ENCODE data around the gene SSU72.

Gene SSU72

DNA sequence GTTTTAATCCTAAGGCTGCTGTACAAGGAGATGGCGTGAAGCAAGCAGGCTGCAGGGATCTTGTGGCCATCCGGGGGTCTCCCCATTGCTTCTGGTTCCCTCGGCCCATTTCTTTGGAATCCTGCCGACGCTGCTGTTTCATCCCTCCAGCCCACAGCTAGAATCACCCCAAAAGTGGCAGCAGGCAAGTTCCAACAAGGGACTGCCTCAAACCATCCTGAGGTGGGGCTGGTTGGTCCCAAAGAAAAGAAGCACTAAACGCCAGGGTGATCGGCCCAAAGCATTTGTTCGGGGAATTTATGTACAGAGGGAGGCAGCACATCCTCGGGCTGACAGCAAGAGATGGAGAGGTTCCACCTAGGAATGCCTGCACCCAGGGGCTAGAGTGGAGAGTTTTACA is 36.1 kb upstream of the SSU72 start:
- DNase-seq (ENCODE audit: low read depth in 2 of 2): no peak

GRCh38 chr1:1609822-1610485 is 35.3 kb upstream of the SSU72 start:
- no peak for DNase-seq (ENCODE audit: low read depth in 2 of 2)

GRCh38 chr1:1606232-1606631 is 31.6 kb upstream of the SSU72 start:
- no peak for DNase-seq (ENCODE audit: low read depth in 2 of 2)

DNA sequence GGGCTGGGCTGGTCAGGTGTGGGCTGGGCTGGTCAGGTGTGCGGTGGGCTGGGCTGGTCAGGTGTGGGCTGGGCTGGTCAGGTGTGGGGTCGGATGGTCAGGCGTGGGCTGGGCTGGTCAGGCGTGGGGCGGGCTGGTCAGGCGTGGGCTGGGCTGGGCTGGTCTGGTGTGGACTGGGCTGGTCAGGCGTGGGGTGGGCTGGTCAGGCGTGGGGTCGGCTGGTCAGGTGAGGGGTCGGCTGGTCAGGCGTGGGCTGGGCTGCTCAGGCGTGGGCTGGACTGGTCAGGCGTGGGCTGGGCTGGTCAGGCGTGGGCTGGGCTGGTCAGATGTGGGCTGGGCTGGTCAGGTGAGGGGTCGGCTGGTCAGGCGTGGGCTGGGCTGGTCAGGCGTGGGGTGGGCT is 31.1 kb upstream of the SSU72 start:
- no peak for DNase-seq (ENCODE audit: low read depth in 2 of 2)

GRCh38 chr1:1605034-1605591 is 30.4 kb upstream of the SSU72 start:
- DNase-seq (ENCODE audit: low read depth in 2 of 2): no peak

DNA sequence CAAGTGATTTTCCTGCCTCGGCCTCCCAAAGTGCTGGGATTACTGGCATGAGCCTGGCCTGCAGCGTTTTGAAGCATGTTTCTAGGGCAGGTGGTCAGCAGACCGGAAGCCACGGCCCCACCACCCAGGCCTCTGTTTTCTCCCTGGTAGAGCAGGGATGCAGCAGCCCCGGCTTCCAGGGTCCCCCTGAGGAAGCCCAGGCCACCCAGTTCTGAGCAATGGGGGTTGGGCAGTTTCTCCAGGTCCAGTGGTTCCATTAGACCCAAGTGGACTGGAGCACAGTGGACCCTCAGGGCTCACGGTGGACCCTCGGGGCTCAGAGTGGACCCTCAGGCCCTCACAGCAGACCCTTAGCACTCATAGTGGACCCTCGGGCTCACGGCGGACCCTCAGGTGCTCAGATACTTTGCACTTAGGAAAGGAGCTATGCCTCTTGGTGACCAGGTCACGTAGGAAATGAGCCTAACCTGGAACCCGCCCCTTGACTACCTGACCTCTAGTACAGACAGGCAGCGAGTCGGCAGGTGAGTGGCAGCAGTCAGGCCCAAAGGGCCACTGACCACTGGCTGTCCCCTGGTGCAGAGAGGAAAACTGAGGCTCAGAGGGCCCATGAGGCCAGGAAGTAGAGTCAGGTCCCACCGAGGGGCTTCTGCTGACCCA is 29.8 kb upstream of the SSU72 start:
- no peak for DNase-seq (ENCODE audit: low read depth in 2 of 2)

DNA sequence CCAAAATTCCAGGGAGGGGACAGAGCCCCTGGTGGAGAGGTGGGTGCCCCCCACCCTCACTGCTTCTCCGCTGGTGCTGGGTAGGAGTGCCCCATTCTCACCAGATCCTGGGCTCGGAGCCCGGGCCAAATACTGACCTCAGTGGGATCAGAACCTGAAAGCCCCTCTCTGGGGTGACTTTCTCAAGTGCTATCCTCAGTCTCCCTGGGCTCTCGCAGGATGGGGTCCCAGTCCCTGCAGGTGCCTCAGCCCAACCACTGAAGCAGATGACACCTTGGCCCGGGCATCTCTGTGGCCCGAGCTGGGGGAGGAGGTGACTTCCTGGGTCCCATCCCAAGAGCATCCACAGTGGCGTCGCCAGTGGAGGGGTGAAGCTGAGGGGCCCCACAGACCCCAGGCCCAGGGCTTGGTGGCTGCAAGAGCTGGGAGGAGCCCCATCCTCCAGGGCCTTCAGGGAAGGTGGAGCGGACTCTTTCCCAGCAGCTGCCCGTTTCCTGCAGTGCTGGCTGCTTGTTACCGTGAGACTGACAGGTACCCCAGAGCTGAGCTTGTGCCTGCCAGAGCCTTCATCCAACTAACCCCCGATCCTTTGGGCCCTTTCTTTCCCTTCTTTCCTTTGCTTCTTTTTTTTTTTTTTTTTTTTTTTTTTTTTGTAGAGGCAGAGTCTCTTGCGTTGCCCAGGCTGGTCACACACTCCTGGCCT is 29.2 kb upstream of the SSU72 start:
- no peak for DNase-seq (ENCODE audit: low read depth in 2 of 2)

DNA sequence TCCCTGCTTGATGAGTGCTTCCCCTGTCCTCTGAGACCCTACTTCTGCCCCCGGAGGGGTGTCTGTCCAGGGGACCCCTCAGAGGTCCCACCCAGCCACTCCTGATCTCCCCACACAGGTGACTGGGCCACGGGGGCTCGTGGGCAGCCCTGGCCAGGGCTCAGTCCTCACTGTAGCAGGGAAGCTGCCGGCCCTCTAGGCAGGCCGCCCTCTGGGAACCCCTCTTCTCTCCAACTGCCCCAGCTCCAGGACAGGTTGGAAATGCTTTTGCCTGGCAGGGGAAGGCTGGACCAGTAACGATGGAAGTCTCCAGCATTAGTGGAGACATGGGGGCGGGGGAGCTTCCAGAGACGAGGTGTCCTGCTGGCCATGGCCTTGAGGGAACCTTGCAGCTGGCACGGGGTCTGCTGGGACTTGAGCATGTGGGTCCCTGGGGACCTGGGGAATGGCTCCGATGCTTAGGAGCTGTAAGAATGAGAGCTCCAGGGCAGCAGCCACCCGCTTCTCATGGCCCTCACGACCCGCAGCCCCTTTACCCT is 28.4 kb upstream of the SSU72 start:
- DNase-seq (ENCODE audit: low read depth in 2 of 2): no peak

DNA sequence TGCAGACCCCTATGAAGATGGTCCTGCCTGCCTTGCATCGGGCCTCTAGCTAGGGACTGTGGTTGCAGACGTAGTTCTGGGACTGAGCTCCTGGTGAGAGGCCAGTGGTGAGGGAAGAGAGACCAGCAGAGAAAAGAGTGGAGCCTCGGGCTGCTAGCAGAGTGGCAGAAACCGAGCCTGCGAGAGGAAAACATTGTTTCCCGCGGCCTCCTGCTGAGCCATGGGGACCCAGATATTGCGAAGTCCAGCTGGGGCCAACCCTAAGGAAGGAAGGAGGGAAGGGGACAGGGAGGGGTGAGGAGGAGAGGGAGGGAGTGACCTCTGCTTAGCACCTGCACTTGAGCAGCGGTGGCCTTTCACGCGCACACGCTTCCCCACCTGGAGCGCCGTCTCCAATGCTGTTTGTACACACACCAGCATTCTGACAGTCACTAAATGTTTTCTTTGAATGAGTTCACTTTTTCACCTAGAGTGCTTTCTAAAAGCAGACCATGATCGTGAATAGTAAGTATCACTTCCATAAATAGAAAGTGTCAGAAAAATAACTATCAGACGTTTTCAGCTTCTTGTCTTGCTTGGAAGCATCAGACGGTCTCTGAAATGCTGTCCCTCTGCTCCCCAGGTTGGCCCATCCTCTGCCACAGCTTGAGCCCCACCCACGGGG is 27.8 kb upstream of the SSU72 start:
- DNase-seq (ENCODE audit: low read depth in 2 of 2): no peak

DNA sequence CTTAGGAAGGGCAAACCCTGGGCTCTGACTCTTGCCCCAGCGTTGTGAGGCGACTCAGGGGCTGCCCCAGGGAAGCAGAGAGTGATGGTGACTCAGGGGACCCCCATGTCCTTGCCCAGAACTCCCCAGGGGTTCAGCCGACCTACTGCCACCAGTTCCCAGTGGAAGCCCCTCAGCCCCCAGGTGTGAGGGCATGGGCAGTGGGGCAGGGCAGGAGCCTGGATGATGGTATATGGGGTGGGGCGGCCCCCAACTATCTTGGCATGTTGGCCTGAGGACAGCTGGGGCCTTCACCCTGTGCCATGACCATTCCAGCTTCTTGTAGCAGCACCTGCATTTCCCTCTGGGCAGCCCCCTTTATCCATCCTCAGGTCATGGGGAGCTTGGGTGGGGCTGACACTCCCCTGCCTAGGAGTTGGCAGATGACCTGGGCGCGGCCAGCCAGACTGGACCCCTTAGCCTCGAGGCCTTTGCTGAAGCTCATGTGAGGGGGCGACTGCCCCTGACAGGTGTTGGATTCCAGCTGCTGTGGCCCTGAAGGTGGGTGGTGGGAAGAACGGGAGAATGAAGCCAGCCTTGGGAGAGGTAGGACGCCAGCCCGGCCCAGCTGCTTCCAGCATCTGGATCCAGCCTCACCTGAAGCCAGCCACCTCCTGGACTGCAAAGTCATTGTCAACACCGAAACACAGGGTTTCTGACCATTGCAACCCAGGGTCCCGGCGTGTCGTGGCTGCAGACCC is 27.1 kb upstream of the SSU72 start:
- DNase-seq (ENCODE audit: low read depth in 2 of 2): no peak

GRCh38 chr1:1600861-1601563 is 26.3 kb upstream of the SSU72 start:
- DNase-seq (ENCODE audit: low read depth in 2 of 2): no peak

GRCh38 chr1:1599935-1600860 is 25.5 kb upstream of the SSU72 start, which contains the start of gene FNDC10:
Gene FNDC10 (minus strand): TSS chr1:1600135. CDS start chr1:1600015, 120 bp downstream.
- DNase-seq (ENCODE audit: low read depth in 2 of 2): no peak

DNA sequence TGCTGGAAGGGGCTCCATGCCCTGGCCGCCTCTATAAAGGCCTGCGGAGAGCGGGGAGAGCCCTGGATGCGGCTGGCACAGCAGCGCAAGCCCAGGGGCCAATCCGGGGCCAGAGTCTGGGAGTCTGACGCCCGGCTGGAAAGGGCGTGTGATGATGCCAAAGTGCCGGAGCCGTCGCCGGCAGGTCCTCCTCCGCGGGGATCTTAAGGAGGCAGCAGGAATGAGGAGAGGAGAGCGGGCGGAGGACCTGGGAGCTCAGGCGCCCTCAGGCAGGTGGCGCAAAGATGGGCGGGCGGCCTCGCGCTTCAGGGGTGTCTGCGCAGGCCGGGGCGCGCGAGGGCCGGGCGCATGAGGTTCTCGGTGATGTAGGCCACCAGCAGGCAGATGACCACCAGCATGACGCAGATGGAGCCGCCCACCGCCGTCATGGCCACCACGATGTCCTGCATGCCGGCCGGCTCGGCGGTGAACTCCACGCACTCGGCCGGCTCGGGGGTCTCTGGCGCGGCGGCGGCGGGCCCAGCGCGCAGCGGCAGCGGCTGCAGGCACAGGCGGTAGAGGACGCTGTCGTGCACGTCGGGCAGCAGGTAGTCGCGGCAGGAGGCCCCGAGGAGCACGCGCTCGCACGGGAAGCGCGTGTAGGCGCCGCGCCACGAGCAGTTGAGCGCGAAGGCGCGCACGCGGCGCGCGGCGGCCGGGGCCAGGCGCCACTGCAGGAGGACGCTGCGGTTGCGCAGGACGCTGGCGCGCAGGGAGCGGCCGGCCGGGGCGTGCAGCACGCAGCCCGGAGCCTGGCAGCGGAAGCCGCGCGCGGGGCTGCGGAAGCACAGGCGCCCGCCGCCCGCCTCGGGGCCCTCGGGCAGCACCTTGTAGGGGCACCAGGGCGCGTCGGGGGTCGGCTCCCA is 24.6 kb upstream of the SSU72 start:
- no peak for DNase-seq (ENCODE audit: low read depth in 2 of 2)

- DNase-seq (ENCODE audit: low read depth in 2 of 2): no peak
Measured at GRCh38 chr1:1598720-1599029, 24.0 kb upstream of the SSU72 start.

DNA sequence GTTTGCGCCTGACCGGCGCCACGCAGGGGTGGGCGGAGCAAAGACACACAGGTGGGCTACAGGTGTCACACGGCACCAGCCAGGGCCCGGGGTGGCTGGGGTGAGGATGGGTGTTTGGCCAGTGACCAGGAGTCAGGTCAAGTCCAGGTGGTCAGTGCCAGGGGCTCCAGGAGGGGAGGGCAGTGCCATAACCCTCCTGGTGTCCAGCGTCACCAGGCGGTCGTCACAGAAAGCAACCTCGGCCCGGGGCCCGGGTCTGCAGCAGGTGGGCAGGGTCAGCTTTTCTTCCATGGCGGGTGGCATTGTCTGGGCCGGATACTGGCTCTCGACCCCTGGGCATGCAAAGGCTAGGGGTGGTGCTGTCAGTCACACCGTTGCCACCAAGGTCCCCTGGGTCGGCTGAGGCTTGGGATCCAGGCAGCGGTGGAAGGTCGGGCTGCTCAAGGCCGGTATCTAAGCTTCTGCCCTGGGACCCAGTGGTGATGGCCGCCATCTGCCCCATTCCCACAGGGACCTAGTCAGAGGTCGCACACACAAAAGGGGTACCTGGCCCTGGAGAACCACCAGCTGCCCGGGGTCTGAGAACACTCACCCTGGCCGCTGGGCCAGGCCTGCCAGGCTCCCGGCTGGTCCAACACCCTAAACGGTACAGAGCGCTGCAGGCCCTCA is 23.5 kb upstream of the SSU72 start:
- DNase-seq (ENCODE audit: low read depth in 2 of 2): no peak

- DNase-seq (ENCODE audit: low read depth in 2 of 2): no peak
Measured at GRCh38 chr1:1597275-1597930, 22.7 kb upstream of the SSU72 start.

GRCh38 chr1:1596493-1597274 is 22.0 kb upstream of the SSU72 start:
- no peak for DNase-seq (ENCODE audit: low read depth in 2 of 2)
